A204.1 (cell line): ENCODE data around the gene PMEPA1.

Source experiments
- FAIRE-seq: peaks from 2 replicates; lab custom pipeline; 2012; peaks lifted over from hg19 to GRCh38; lab: Jason Lieb, UNC

Gene PMEPA1

DNA sequence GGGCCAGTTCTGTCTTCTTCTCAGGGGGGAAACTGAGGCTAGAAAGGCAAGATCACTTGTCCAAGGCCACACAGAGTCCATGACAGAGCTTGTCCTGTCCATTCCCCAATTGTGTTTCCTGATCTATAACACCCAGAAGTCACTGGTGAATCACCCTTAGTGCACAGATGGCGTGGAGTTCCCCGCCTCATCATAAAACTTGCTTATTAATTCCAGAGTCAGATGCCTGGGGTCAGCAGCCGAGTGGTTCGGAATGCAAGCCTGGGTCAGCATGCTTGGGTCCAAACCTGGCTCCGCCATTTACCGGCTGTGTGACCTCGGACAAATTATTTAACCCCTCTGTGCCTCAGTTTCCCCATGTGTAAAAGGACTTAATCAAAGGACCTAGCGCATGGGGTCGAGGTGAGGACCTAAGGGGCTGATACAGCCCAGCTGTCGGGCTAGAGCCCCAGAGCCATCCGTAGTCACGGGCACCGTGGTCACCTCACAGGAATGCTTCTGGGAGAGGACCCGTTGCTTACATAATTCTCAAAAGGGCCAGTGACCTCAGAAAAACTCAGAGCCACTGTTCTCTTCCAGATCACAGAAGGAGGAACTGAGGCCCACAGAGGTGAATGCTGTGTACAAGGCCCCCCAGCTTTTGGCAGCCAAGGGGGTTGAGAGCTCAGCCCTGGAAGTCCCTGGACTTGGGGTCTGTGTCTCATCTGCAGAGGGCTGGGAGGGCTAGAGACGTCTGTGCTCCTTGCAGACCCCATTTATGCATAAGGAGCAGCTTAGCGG lies 88.2 kb downstream of the PMEPA1 start:
- FAIRE-seq, result no peak

DNA sequence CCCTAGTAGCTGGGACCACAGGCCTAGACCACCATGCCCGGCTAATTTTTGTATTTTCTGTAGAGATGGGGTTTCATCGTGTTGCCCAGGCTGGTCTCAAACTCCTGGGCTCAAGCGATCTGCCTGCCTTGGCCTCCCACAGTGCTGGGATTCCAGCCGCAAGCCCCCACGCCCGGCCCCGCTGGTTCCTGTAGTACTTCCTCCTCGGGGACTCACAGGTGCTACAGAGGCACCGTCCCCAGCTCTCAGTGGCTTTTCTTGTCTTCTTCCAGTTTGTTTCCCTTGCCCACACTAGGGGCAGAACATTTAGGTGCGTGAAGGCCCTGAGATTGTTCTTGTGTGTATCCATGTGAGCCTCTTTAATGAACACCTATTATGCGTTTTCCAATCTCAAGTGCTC lies 88.8 kb downstream of the PMEPA1 start:
- no peak for FAIRE-seq

DNA sequence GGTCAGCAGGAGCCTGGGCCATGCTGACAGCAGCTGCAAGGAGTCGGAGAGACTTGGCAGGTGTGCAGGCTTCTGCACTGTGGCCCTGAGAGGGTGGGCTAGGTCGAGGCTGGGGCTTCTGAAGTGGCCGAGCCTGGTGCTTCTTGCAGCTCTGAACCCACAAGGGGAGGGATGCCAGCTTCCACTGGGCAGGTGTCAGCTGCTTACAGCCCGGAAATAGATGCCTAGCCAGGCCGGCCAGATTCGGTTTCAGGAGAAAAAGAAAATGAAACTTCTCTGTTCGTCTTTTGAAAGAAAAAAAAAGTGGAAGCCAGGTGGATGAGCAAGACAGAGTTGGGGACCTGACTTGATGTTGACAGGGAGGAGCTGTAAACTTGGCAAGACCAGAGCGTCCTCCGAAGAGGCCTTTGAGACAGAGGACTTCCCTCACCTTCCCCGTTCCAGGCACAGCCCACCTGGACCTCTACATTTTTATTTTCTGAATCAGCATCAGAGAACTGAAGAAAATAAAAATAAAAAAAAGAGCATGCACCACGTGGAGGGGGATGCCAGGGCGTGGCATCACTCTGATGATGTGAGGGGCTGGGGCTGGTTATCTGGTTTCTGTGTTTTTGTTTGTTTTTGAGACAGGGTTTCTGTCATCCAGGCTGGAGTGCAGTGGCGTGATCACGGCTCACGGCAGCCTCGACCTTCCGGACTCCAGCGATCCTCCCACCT lies 89.4 kb downstream of the PMEPA1 start, which contains the start of gene ZBP1:
TSS of gene ZBP1 (minus strand) at position 153 of the 717 bp plus-strand sequence. CDS start at position 22, 131 bp downstream.
- FAIRE-seq, result no peak

DNA sequence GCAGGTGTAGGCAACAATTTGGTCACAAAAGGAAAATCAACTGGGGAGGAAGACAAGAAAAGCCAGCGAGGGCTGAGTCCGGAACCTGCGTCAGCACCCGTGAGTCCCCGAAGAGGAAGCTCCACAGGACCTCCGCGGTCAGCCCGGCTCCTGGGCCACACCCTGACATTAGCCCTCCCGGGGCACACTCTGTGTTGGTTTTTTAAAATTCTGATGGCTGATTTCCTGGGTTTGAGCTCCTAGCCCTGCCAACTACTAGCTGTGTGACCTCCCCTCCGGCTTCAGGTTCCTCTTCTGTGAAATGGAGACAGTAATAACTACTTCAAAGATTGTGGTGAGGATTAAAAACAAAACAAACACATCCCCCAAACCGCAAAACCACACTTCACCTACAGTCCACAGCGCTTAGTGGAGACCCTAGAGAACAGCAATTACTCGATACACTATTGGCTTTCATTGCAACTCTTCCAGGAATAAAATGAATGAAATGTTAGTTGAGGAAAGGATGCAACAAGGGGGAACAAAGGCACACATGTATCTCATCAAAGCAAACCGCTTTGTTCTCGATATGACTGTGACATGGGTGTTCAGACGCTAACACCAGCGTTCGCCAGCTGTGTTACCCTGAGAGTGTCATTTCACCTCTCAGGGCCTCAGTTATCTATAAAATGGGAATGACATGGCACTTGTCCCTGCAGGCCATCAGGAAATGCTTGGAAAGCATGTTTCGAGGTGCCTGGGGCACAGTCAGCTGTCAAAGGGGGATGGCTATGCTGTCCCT lies 90.6 kb downstream of the PMEPA1 start:
- no peak for FAIRE-seq

DNA sequence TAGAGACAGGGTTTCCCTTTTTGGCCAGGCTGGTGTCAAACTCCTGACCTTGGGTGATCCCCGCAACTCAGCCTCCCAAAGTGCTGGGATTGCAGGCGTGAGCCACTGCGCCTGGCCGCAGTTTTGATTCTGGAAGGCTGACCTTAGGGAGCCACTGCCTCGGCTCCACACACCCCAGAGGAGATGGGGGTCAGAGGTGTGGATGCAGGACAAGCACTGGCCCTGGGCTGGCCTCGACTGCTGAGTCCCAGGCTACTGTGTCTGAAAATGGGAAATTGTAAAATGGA lies 91.1 kb downstream of the PMEPA1 start:
- no peak for FAIRE-seq

DNA sequence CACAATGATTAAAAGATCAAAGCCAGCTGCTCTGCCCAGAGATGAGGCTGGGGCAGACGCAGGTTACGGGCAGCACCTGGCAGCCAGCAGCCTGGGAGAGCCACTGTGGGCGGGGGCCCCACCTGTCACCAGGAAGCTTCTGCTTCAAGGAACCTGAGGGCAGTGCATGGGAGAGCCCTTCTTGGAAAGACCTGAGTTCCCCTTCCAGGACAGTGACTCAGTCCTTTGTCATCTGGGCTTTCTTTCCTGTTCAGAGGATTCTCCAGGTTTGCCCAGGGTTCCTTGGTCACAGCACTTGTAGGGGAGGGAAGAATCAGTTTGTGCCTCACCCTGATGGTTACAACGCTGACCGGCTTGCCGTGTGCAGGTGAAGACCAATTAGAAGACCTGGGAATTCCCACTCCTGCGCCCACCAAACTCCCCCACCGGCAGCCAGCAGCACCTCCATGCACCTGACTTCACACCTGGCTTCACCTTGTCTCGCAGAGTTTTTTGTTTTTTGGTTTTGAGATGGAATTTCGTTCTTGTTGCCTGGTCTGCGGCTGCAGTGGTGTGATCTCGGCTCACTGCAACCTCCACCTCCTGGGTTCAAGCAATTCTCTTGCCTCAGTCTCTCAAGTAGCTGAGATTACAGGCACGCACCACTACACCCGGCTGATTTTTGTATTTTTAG lies 91.6 kb downstream of the PMEPA1 start:
- FAIRE-seq, result no peak

DNA sequence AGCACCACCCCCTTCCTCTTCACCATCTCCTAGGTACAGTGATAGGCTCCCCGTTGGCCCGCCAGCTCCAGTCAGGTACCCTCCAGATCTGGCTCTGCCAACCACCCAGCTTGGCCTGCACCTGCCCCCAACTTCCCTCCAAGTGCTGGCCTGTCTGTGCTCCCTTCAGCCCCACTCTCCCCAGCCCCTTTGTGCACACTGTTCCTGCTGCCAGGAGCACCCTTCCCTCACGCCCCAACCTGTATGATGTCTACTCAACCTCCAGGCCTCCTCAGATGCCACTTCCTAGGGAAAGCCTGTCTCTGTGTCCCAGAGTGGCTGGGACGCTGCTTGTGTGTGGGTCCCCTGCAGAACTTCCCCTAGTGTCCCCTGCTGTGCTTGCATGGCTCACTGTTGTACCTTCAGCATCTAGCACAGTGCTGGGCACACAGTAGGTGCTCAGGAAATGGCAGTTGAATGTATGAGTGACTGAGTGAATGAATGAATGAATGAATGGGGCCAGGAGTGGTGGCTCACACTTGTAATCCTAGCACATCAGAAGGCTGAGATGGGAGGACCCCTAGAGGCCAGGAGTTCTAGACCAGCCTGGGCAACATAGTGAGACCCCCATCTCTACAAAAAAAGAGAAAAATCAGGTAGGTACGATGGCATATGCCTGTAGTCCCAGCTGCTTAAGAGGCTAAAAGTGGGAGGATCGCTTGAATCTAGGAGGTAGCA lies 92.6 kb downstream of the PMEPA1 start:
- FAIRE-seq, result no peak

DNA sequence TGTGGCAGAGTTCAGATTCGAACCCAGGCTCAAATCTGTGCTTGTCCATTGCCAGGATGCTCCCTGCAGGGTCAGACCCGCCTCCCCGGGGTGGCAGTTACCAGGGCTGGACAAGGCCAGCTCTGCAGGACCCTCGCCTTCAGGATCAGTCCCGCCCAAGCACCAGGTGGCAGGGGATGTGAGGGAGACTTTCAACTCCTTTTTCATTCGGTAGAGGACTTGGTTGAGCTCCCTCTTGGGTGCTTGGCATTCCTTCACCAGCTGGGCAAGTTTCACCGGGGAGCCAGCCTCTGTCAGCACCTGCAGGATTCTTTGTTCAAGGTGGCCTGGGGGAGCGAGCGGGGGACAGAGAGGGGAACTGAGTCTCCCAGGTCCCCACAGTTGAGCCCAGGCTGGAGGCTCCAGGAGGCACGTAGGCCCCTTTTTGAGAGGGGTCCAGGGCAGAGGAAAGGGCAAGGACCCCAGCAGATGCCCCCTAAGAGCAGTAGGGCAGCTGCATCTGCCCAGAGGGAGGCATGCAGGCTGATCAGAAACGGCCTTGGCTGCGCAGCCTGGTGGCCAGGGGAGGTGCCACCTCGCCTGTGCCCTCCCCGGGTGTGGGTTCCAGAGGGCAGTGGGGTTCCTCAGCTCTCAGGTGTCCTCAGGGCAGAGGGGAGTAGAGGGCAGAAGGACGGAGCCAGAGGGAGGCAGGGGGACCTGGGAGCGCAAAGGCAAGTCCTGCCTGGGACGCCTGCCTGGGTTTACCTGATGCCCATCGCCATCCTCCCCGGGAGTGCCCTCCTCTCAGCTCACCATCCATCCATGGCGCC lies 93.5 kb downstream of the PMEPA1 start:
- no peak for FAIRE-seq

DNA sequence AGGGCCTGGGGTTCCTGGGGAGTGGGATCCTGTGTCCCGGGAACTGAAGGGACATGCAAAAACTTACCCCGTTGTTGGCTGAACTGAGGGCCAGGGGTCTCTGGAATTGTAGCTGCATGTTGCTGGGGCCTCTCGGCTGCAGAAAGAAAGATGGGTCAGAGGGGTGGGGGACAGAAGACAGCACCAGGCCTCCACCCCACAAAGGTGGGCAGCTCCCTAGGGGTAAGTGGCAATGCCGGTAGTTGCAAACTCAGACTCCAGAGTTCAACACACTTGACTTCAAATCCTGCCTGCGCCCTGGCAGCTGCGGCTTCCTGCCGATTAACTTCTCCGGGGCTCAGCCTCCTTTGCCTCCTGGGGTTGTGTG lies 94.4 kb downstream of the PMEPA1 start:
- FAIRE-seq, result no peak

DNA sequence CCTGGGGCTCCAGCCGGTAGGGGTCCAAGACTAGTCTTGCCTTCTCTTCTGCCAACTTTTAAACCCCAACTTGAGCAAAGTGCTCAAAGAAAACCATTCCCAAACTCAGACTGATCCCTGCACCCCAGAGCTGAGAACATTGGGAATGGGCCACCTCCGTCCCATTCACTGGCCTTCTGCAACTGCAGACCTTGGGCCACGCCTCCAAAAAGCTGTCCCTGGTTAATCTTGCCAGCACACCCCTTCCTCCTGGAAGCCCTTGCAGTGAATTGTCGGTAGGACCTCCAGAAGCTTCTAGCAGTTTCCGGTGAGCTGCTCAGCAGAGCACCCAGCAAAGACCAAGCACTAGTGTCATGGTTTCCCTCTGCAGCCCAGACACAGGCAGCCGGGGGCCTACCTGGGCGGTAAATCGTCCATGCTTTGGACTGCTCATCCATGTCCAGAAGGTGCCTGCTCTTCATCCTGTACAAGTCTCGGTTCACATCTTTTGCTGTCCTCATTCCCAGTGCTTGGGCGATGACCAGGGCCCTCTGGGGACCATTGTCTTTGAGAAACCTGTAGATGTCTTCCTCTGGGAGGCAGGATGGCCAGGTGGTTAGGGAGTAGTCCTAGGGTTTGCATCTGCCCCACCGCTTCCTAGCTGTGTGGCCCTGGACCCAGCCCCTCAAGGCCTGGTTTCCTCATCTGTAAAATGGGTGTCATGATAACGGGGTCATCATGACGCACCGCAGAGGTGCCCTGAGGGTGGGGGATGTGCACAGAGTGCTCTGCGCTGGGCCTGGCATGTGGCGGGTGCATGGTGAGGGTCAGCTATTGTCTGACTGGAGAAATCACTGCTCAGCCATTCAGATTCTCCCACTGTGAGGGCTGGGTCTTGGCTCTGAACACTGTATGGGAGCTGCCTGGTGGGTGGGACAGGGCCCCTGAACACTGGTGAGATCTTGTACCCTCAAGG lies 95.0 kb downstream of the PMEPA1 start:
- FAIRE-seq, result no peak

DNA sequence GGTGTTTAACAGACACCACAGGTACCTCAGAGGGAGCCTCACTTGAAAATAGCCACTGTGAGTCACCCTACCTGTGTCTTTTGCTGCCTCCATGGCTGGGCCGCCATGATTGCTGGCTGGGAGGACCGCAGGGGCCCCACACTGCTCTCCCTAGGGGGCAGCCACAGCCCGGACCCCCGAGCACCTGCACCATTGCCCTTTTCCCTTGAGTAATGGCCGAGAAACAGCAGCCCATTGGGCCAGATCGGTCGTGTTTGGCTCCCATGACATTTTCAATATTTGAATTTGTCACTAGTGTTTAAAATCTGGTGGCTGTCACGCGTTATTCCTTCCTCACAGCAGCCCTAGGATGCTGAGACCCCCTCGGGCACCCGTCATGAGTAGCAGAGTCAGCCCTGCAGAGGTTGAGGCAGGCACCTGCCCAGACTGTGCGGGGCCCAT lies 96.3 kb downstream of the PMEPA1 start:
- FAIRE-seq, result no peak

DNA sequence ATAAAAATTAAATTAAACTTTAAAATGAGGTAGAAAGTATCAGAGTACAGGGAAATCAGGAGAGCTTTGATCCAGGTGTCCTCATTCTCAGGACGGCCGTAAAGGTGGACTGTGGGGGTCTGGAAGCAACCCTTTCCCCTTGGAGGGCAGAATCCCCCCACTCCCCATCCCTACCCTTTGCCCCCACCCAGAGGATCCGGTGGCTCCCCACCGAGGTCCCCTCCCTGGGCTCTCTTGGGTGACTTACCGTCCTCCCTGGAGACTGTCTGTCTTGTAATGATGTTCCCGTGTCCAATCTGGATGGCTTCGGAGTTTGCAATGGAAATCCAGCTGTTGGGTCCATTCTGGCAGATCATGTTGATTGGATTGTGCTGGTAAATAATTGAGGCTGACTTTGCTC lies 96.9 kb downstream of the PMEPA1 start:
- no peak for FAIRE-seq

DNA sequence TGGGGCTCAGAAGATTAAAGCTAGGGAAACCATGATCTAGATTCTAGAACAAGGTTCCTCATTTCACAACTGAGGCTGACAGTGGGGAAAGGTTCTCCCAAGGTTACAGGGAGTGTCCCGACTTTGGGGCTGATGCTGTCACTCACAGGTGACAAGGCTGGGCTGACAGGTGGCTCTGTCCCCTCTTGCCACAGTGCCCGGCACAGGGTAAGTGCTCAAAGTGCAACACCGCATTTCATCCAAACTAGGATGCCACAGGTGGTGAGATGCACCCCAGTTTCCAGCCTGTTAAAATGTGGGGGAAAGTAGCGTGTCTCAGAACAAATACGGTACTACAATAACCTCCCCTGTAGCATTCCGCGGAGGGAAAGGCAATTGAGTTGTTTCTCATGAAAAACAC lies 97.4 kb downstream of the PMEPA1 start:
- FAIRE-seq, result no peak

DNA sequence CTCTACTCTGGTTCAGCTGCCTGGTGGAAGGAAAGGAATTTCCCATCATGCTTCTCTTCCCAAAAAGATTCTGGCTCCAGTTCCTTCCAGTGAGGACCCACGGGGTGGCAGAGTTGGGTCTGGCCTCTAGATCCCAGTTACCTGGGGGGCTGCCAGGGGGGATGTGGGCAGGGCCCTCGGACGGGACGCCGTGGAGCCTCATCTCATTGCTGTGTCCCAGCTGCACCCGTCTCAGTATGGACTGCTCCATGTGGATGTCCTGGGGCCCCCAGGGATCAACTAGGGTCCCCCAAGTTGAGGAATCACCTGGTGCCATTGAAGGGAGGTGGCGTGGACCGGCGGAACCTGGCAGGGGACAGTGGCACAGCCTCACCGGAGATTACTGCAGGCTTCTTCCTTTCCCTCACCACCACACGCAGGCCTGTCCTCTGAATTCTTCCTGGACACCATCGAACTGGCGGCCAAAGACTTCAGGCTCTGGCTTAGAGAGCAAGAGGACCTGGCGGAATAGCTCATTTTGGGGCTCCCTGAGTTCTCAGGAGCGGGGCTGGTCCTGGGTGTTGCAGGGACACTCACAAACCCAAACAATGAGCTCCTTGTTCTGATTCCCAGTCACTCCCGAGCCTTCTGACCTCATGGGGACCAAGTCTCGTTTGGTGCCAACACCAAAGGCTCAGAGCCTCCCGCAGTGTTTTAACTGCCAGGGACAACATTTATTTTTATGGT lies 98.1 kb downstream of the PMEPA1 start:
- FAIRE-seq, result no peak

DNA sequence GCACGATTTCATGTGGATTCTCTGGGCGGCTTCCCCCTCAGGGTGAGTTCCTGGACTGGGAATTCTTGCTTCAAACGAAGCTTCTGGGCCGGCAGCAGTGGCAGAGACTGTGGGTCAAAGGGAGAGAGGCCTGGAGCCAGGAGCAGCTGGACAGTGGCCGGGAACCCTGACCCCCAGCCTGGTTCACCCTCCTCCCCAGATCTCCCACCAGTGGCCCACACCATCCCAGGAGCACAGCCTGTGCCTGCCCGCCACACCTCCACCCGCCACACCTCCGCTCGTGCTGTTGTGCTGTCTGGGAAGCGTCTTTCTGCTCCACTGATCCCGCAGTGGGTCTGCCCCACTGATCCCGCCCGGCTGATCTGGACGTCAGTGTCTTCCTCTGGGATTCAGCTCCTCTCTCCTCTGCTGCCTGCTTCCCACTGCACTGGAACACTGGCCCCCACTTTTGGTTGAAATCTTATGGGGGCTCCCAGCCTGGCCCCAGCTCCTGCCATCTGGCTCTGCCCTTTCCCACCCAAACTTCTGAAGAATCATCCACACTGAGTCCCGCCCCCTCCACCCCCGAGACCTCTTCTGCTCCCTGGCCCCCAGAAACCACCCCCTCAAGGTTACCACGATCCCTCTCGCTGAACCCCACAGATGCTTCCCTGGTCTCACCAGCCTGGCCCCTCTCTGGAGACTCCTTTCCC lies 99.4 kb downstream of the PMEPA1 start:
- FAIRE-seq, result no peak

DNA sequence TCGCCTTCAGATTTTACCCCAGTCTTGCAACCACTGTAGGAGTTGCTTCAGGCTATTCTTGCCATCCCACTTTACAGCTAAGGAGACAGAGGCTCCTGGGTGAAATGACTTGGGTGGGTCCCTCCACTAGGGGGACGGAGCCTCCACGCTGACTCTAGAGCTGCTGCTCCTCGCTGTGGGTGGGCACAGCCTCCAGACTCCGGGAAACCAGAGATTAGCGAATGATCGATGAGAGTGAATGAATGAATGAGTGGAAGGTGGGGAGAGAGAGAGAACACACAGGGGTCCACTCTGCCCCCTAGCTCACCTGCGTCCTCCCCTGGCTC lies 100.0 kb downstream of the PMEPA1 start:
- no peak for FAIRE-seq

DNA sequence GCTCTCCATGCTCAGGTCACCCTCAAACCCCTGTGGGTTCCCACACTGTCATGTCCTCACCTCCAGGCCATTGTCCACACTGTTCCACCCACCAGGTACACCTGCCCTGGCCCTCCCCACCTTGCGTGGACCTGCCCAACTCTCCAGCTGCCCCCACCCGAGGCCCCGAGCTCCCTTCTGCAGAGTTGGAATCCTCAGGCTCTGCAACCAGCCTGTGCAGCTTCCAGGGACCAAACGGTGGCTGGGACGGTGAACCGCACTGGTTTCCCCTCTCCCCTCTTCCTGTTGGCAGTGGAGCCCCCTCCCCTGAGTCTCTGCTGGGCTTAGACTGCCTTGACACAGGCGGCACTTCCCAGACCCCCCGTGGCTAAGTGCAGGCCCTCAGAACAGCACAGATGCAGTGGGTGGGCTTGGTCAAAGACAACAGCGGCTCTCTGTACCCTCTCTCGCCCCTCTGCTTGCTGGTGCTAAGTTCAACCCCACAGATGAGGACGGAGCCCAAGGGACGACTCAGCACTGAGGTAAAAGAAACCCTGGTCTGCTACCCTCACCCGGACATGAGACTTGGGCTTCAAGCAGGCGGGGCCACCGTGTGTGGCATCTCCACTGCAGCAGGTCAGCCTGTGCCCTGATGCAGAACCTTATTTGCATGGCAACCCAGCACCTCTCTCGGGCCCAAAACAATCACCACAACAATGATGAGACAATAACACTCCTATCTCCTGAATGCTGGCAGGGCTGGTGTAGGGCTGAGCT lies 100.6 kb downstream of the PMEPA1 start:
- FAIRE-seq, result no peak

DNA sequence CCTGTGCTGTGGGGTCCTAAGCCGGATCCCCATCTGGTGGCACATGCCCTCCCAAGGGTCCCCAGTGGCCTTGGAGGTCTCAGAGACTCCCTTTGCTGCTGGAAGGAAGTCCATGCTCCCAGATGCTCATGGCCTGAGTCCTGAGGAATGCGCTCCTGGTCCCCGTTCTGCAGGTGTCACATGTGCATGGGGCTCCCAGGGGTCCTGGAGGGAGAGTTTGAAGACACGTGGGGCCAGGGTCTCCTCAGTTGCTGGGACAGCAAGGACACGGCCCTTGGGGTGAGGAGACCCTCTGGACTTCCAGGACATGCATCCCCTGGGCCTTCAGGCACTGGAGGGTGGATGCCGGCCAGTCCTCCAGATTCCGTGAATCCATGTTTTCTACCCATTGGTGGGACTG lies 101.3 kb downstream of the PMEPA1 start:
- no peak for FAIRE-seq
